Stimulated activated CD8-positive, alpha-beta memory T cell treated with anti-CD3 and anti-CD28 coated beads, Interleukin-7, amount 100 ng/mL, for 24 hours (primary cell): ENCODE measurements around the gene NSMCE1.

ENCODE experiments used
- DNase-seq: peaks from one replicate; pipeline ENCODE4 v3.0.0-alpha.2; 2020; ENCODE audit warnings: low read depth

Gene NSMCE1

GRCh38 chr16:27268376-27269299 lies at the start of gene NSMCE1:
NSMCE1 (minus strand) TSS chr16:27268772; CDS start chr16:27257570, 11,202 bp downstream.
- DNase-seq, result peak; percentile 96

- DNase-seq, result no peak
Measured at GRCh38 chr16:27317738-27318391, 49.3 kb upstream of the NSMCE1 start.

GRCh38 chr16:27317320-27317719 lies 48.7 kb upstream of the NSMCE1 start:
- no peak for DNase-seq

- no peak for DNase-seq
Measured at GRCh38 chr16:27316038-27316680, 47.6 kb upstream of the NSMCE1 start.

- DNase-seq, result no peak
Measured at GRCh38 chr16:27315333-27316037, 46.9 kb upstream of the NSMCE1 start.

- no peak for DNase-seq
Measured at GRCh38 chr16:27314986-27315332, 46.4 kb upstream of the NSMCE1 start.

- DNase-seq, result peak; percentile 32
Measured at GRCh38 chr16:27314161-27314723, 45.7 kb upstream of the NSMCE1 start.

GRCh38 chr16:27313422-27314160 lies 45.0 kb upstream of the NSMCE1 start, which contains the start of gene IL4R:
IL4R (plus strand) TSS chr16:27313974; CDS start chr16:27340204, 26,230 bp downstream.
- DNase-seq, result peak; percentile 40

GRCh38 chr16:27312580-27313421 lies 44.2 kb upstream of the NSMCE1 start:
- no peak for DNase-seq

GRCh38 chr16:27311897-27312303 lies 43.3 kb upstream of the NSMCE1 start:
- DNase-seq, result no peak

- no peak for DNase-seq
Measured at GRCh38 chr16:27311448-27311830, 42.9 kb upstream of the NSMCE1 start.

GRCh38 chr16:27310576-27311447 lies 42.2 kb upstream of the NSMCE1 start:
- no peak for DNase-seq

- no peak for DNase-seq
Measured at GRCh38 chr16:27308792-27309191, 40.2 kb upstream of the NSMCE1 start.

- DNase-seq, result no peak
Measured at GRCh38 chr16:27305839-27306442, 37.4 kb upstream of the NSMCE1 start.

GRCh38 chr16:27304881-27305745 lies 36.5 kb upstream of the NSMCE1 start:
- DNase-seq, result no peak

GRCh38 chr16:27304102-27304501 lies 35.5 kb upstream of the NSMCE1 start:
- DNase-seq, result no peak

GRCh38 chr16:27303256-27304100 lies 34.9 kb upstream of the NSMCE1 start:
- no peak for DNase-seq
